Stimulated activated CD8-positive, alpha-beta memory T cell treated with anti-CD3 and anti-CD28 coated beads, Interleukin-15, amount 100 ng/mL, for 24 hours (primary cell): ENCODE data around the gene NFAT5.
"Not testable (repeated sequence)": the region's sequence is repeated elsewhere in the genome, so short reads cannot be mapped to it uniquely, and the experiment has no call there.

ENCODE experiments used
- DNase-seq: peaks from one replicate; pipeline ENCODE4 v3.0.0-alpha.2; 2020; ENCODE audit warnings: low read depth

NFAT5 gene

GRCh38 chr16:69555867-69556266 lies 9.9 kb upstream of the NFAT5 start:
- no peak for DNase-seq

GRCh38 chr16:69559164-69559563 lies 6.6 kb upstream of the NFAT5 start:
- DNase-seq = no peak

- DNase-seq = not testable (repeated sequence)
These were observed 4.4 kb upstream of the NFAT5 start for GRCh38 chr16:69561367-69561766.

- no peak for DNase-seq
These were observed 3.9 kb upstream of the NFAT5 start for GRCh38 chr16:69561901-69562300.

- DNase-seq = no peak
These were observed 3.0 kb upstream of the NFAT5 start for GRCh38 chr16:69562813-69563212.

GRCh38 chr16:69563605-69564580 lies 1.9 kb upstream of the NFAT5 start:
- no peak for DNase-seq

- DNase-seq = no peak
These were observed 708 bp upstream of the NFAT5 start for GRCh38 chr16:69564845-69565670.

- no peak for DNase-seq
These were observed 644 bp downstream of the NFAT5 start for GRCh38 chr16:69566240-69566980.

GRCh38 chr16:69566981-69567680 lies 1.4 kb downstream of the NFAT5 start:
- no peak for DNase-seq

GRCh38 chr16:69568676-69569075 lies 2.9 kb downstream of the NFAT5 start:
- no peak for DNase-seq

- not testable (repeated sequence) for DNase-seq
These were observed 13.0 kb downstream of the NFAT5 start for GRCh38 chr16:69578771-69579170.

- no peak for DNase-seq
These were observed 14.2 kb downstream of the NFAT5 start for GRCh38 chr16:69579783-69580481.

- DNase-seq = no peak
These were observed 15.5 kb downstream of the NFAT5 start for GRCh38 chr16:69581297-69581696.

GRCh38 chr16:69584493-69584892 lies 18.7 kb downstream of the NFAT5 start:
- not testable (repeated sequence) for DNase-seq

- DNase-seq = no peak
These were observed 23.9 kb downstream of the NFAT5 start for GRCh38 chr16:69589434-69590269.

GRCh38 chr16:69590590-69590989 lies 24.8 kb downstream of the NFAT5 start:
- no peak for DNase-seq

- no peak for DNase-seq
These were observed 28.0 kb downstream of the NFAT5 start for GRCh38 chr16:69593751-69594255.

GRCh38 chr16:69595127-69596036 lies 29.6 kb downstream of the NFAT5 start:
- DNase-seq = no peak

- DNase-seq = no peak
These were observed 31.0 kb downstream of the NFAT5 start for GRCh38 chr16:69596801-69597200.
